Measurements from ENCODE around the gene LRRFIP1.

- no peak for TF ChIP-seq CTCF (IDR thresholded peaks at IDR 0.05)
- TF ChIP-seq POLR2A (IDR thresholded peaks at IDR 0.05) = no peak
Observed at GRCh38 chr2:237602409-237602808, 25.0 kb upstream of the LRRFIP1 start.

Data from uterus (tissue), 2 donors.